Measurements from ENCODE around the gene RBP4.

Gene RBP4

DNA sequence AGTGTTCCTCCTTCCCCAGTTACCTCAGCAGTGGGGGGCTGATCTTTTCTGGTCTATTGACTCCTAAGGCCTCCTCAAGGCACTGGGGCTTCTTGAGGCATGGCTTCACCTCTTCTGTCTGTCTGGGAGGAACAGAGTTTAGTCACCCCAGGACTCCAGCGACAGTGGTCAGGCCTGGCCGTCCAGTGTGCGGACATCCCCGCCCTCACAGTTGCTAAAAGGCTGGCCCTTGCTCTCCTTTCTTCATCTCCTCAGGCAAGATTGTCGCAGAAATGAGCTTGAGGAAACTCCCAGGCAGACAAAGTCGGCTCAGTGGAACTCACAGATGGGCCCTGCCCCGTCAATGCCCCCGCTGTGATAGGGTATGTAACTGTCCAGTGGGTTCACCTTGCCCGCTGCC is 41.5 kb downstream of the RBP4 start:
- Histone ChIP-seq H3K27ac (ENCODE audit: low read depth, low read length) (no peak overlapping the region), H3K79me1 (ENCODE audit: low read length) (no peaks in the 10 kb centered on the region), H4K5ac (ENCODE audit: low read length) (no peak overlapping the region), H2BK15ac (replicated peaks; ENCODE audit: low read depth) (no peak overlapping the region), H3K9ac (ENCODE audit: low read length) (no peak overlapping the region), H2AK5ac (ENCODE audit: low read length) (no peak overlapping the region), H3K36me3 (ENCODE audit: control insufficient read depth, insufficient read depth, low read length) (no peaks in the 10 kb centered on the region), H3K23ac (ENCODE audit: low read length) (no peak overlapping the region), H3K4ac (ENCODE audit: low read depth, low read length) (no peak overlapping the region), H3K4me2 (ENCODE audit: low read length) (no peak overlapping the region), H3K4me1 (ENCODE audit: control insufficient read depth, low read depth, low read length) (no peaks in the 10 kb centered on the region), H3K79me2 (ENCODE audit: control insufficient read depth, insufficient read depth, low read length) (no peaks in the 10 kb centered on the region), H3K56ac (ENCODE audit: low read length) (no peak overlapping the region), H3K4me3 (ENCODE audit: low read length) (no peak overlapping the region), H2BK120ac (ENCODE audit: low read depth, low read length) (no peak overlapping the region), H2BK5ac (ENCODE audit: low read length) (no peak overlapping the region), H4K8ac (ENCODE audit: low read depth, low read length) (no peak overlapping the region), H3K27me3 (ENCODE audit: insufficient read depth, low read length, poor library complexity) (no peaks in the 10 kb centered on the region), H3K18ac (ENCODE audit: low read length) (no peak overlapping the region)
- no CpG with 5 or more reads among the region's 9 CpGs for WGBS (ENCODE audit: extremely low coverage, insufficient coverage, low lambda C conversion rate)
- DNase-seq = no peak

DNA sequence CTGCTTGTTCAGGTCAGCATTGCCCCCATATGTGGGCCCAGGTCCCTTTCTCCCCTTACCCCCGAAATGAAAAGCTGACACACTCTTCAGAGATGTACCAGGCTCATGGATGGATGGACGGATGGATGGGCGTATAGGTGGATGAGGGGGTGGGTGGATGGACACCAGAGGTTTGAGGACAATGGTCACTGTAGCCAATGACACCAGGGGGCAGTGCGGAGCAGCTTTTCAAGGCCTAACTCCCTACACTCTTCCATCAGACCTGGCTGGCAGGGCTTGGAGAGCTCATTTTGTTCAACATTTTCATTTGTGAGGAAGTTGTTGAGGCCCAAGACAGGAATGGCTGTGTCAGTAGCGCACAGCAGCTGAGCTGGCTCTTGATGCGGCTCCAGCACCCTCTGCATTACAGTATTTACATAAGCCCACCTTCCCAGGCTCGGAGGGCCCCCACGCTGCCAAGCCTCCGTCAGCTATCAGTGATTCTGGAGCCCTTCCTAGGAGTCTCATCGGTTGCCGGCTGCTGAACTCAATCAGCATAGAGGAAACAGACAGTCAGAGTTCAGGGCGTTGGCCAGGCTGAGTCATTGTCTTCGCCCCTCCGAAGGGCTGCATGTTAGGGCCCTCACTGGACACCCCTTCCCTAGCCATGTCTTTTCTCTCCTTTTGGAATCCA is 46.1 kb downstream of the RBP4 start:
- H3K56ac ChIP-seq (ENCODE audit: low read length) = peak overlapping the region; percentile 1
- no peak overlapping the region for H3K4me2 ChIP-seq (ENCODE audit: low read length)
- no peaks in the 10 kb centered on the region for H3K4me1 ChIP-seq (ENCODE audit: control insufficient read depth, low read depth, low read length)
- no peak overlapping the region for H3K27ac ChIP-seq (ENCODE audit: low read depth, low read length)
- no peak overlapping the region for H2BK120ac ChIP-seq (ENCODE audit: low read depth, low read length)
- no peak overlapping the region for H3K23ac ChIP-seq (ENCODE audit: low read length)
- no peak overlapping the region for H3K9ac ChIP-seq (ENCODE audit: low read length)
- H3K4me3 ChIP-seq (ENCODE audit: low read length) = no peak overlapping the region
- no peaks in the 10 kb centered on the region for H3K27me3 ChIP-seq (ENCODE audit: insufficient read depth, low read length, poor library complexity)
- no peak overlapping the region for H2BK5ac ChIP-seq (ENCODE audit: low read length)
- no peaks in the 10 kb centered on the region for H3K36me3 ChIP-seq (ENCODE audit: control insufficient read depth, insufficient read depth, low read length)
- H2AK5ac ChIP-seq (ENCODE audit: low read length) = no peak overlapping the region
- H4K8ac ChIP-seq (ENCODE audit: low read depth, low read length) = no peak overlapping the region
- peak; percentile 87 for DNase-seq
- H3K4ac ChIP-seq (ENCODE audit: low read depth, low read length) = no peak overlapping the region
- H3K79me1 ChIP-seq (ENCODE audit: low read length) = no peaks in the 10 kb centered on the region
- no peak overlapping the region for H2BK15ac ChIP-seq (replicated peaks; ENCODE audit: low read depth)
- no peak overlapping the region for H4K5ac ChIP-seq (ENCODE audit: low read length)
- no peak overlapping the region for H3K18ac ChIP-seq (ENCODE audit: low read length)
- H3K79me2 ChIP-seq (ENCODE audit: control insufficient read depth, insufficient read depth, low read length) = no peaks in the 10 kb centered on the region
- no CpG with 5 or more reads among the region's 14 CpGs for WGBS (ENCODE audit: extremely low coverage, insufficient coverage, low lambda C conversion rate)

DNA sequence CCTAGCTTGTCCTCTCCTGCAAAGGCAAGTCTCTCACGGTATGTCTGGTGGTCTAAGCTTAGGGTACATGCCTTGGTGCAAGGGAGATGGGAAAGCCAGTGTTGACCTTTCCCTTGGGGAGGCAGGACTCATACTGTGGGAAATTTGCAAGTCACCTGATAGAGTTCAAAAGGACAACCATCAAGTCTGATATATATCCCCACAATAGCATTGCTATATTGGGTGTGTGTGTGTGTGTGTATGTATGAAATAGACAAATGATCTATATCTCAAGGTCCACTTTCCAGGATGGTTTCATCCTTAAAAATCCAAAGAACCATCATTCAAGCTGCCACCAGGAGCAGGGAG is 46.7 kb downstream of the RBP4 start:
- Histone ChIP-seq H2BK120ac (ENCODE audit: low read depth, low read length) (no peak overlapping the region), H2AK5ac (ENCODE audit: low read length) (no peak overlapping the region), H3K4ac (ENCODE audit: low read depth, low read length) (no peak overlapping the region), H3K27ac (ENCODE audit: low read depth, low read length) (no peak overlapping the region), H3K18ac (ENCODE audit: low read length) (no peak overlapping the region), H3K79me1 (ENCODE audit: low read length) (no peaks in the 10 kb centered on the region), H3K4me2 (ENCODE audit: low read length) (no peak overlapping the region), H3K4me1 (ENCODE audit: control insufficient read depth, low read depth, low read length) (no peaks in the 10 kb centered on the region), H3K9ac (ENCODE audit: low read length) (no peak overlapping the region), H3K79me2 (ENCODE audit: control insufficient read depth, insufficient read depth, low read length) (no peaks in the 10 kb centered on the region), H2BK5ac (ENCODE audit: low read length) (no peak overlapping the region), H2BK15ac (replicated peaks; ENCODE audit: low read depth) (no peak overlapping the region), H3K23ac (ENCODE audit: low read length) (no peak overlapping the region), H3K36me3 (ENCODE audit: control insufficient read depth, insufficient read depth, low read length) (no peaks in the 10 kb centered on the region), H3K4me3 (ENCODE audit: low read length) (no peak overlapping the region), H3K27me3 (ENCODE audit: insufficient read depth, low read length, poor library complexity) (no peaks in the 10 kb centered on the region), H4K8ac (ENCODE audit: low read depth, low read length) (no peak overlapping the region), H4K5ac (ENCODE audit: low read length) (no peak overlapping the region), H3K56ac (ENCODE audit: low read length) (no peak overlapping the region)
- DNase-seq = no peak
- no CpG with 5 or more reads among the region's 1 CpG for WGBS (ENCODE audit: extremely low coverage, insufficient coverage, low lambda C conversion rate)

DNA sequence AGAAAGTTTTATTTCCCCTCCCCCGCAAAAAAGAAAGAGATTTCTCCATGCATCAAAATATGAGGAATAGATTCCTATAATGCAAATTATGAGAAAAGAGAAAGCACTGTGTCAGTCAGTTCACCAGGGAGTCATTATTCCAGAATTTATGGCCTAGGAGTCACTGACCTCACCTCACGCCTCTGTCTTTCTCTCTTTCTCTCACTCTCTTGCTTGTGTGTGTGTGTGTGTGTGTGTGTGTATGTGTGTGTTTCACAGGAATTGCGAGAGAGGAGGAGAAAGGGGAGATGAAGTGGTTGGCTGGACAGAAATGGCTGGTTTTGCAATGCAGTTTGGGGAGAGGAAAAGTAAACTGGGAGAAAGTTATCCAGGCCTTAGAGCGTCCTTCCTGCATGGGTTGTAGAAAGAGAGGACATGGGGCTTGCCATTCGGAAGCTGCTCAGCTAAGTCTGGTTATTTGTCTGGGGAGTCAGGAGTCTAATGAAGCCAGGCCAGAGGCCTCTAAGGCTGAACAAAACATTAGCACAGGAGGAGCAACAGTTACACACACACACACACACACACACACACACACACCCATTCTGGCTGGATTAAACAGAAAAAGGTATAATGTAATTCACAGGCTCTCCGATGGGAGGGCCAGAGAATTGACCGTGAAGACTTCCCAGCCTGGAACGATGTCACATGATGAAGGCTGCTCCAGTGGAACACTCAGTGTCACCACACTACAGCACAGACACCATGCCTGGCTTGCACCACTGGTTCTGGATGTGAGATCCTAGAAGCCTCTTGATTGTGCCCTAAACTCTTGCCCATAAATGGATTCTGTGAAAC is 47.3 kb downstream of the RBP4 start:
- H3K56ac ChIP-seq (ENCODE audit: low read length) = no peak overlapping the region
- no peak overlapping the region for H2BK5ac ChIP-seq (ENCODE audit: low read length)
- no peak overlapping the region for H3K4me2 ChIP-seq (ENCODE audit: low read length)
- H3K79me1 ChIP-seq (ENCODE audit: low read length) = no peaks in the 10 kb centered on the region
- no peak overlapping the region for H4K8ac ChIP-seq (ENCODE audit: low read depth, low read length)
- H4K5ac ChIP-seq (ENCODE audit: low read length) = no peak overlapping the region
- no peak overlapping the region for H2AK5ac ChIP-seq (ENCODE audit: low read length)
- WGBS (ENCODE audit: extremely low coverage, insufficient coverage, low lambda C conversion rate) = no CpG with 5 or more reads among the region's 8 CpGs
- H3K36me3 ChIP-seq (ENCODE audit: control insufficient read depth, insufficient read depth, low read length) = no peaks in the 10 kb centered on the region
- no peaks in the 10 kb centered on the region for H3K27me3 ChIP-seq (ENCODE audit: insufficient read depth, low read length, poor library complexity)
- H3K18ac ChIP-seq (ENCODE audit: low read length) = no peak overlapping the region
- H3K4ac ChIP-seq (ENCODE audit: low read depth, low read length) = no peak overlapping the region
- no peak overlapping the region for H2BK120ac ChIP-seq (ENCODE audit: low read depth, low read length)
- no peaks in the 10 kb centered on the region for H3K4me1 ChIP-seq (ENCODE audit: control insufficient read depth, low read depth, low read length)
- H3K27ac ChIP-seq (ENCODE audit: low read depth, low read length) = no peak overlapping the region
- H2BK15ac ChIP-seq (replicated peaks; ENCODE audit: low read depth) = no peak overlapping the region
- no peak overlapping the region for H3K4me3 ChIP-seq (ENCODE audit: low read length)
- no peak overlapping the region for H3K9ac ChIP-seq (ENCODE audit: low read length)
- no peak overlapping the region for H3K23ac ChIP-seq (ENCODE audit: low read length)
- H3K79me2 ChIP-seq (ENCODE audit: control insufficient read depth, insufficient read depth, low read length) = no peaks in the 10 kb centered on the region
- no peak for DNase-seq

DNA sequence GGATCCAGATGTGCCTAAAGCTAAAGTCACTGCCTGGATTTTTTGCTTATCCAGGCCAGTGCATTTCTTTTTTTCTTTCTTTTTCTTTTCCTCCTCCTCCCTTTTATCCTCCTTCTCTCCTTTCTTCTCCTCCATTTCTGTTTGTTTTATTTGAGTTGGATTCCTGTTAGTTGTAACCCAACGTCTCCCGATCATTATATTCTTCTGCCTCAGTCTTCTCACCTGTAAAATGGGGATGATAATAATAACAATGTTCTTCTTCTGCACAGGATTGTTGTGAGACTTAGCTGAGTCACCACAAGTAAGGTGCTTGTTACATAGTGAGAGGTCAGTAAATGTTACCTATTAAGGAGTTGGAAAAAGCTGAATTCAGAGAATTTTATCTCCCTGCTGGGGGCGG is 48.3 kb downstream of the RBP4 start:
- no peak overlapping the region for H2BK5ac ChIP-seq (ENCODE audit: low read length)
- H3K18ac ChIP-seq (ENCODE audit: low read length) = no peak overlapping the region
- no peak overlapping the region for H2BK15ac ChIP-seq (replicated peaks; ENCODE audit: low read depth)
- H2BK120ac ChIP-seq (ENCODE audit: low read depth, low read length) = no peak overlapping the region
- no peak for DNase-seq
- H3K4me2 ChIP-seq (ENCODE audit: low read length) = no peak overlapping the region
- no peaks in the 10 kb centered on the region for H3K4me1 ChIP-seq (ENCODE audit: control insufficient read depth, low read depth, low read length)
- no peak overlapping the region for H3K4me3 ChIP-seq (ENCODE audit: low read length)
- H2AK5ac ChIP-seq (ENCODE audit: low read length) = no peak overlapping the region
- no CpG with 5 or more reads among the region's 3 CpGs for WGBS (ENCODE audit: extremely low coverage, insufficient coverage, low lambda C conversion rate)
- H3K79me1 ChIP-seq (ENCODE audit: low read length) = no peaks in the 10 kb centered on the region
- no peak overlapping the region for H3K56ac ChIP-seq (ENCODE audit: low read length)
- H3K27me3 ChIP-seq (ENCODE audit: insufficient read depth, low read length, poor library complexity) = no peaks in the 10 kb centered on the region
- H3K9ac ChIP-seq (ENCODE audit: low read length) = no peak overlapping the region
- H3K23ac ChIP-seq (ENCODE audit: low read length) = no peak overlapping the region
- H3K79me2 ChIP-seq (ENCODE audit: control insufficient read depth, insufficient read depth, low read length) = no peaks in the 10 kb centered on the region
- H4K8ac ChIP-seq (ENCODE audit: low read depth, low read length) = no peak overlapping the region
- no peak overlapping the region for H3K27ac ChIP-seq (ENCODE audit: low read depth, low read length)
- no peak overlapping the region for H4K5ac ChIP-seq (ENCODE audit: low read length)
- H3K36me3 ChIP-seq (ENCODE audit: control insufficient read depth, insufficient read depth, low read length) = no peaks in the 10 kb centered on the region
- no peak overlapping the region for H3K4ac ChIP-seq (ENCODE audit: low read depth, low read length)
